ENCODE measurements around the gene GPHB5. TPM values are rescaled to one million over a fixed set of nuclear protein-coding genes. Genes with fewer than 3 reads are reported as not detected.
"Not testable (repeated sequence)": the region's sequence is repeated elsewhere in the genome, so short reads cannot be mapped to it uniquely, and the experiment has no call there.

GPHB5 gene
- total and polyA plus RNA-seq, 2 donors from 2014 or later = not detected

GRCh38 chr14:63282997-63283883, 35.5 kb downstream of the GPHB5 start:
- H3K4me3 ChIP-seq (ENCODE audit: low read length in 3 of 3) = no peak overlapping the region
- FAIRE-seq (no peak), DNase-seq (no peak)
- H3K27ac ChIP-seq (ENCODE audit: low read depth in 2 of 2, low read length in 2 of 2) = no peak overlapping the region
- no peaks in the 10 kb centered on the region for H3K27me3 ChIP-seq (ENCODE audit: control insufficient read depth, insufficient read depth, low read length)
- TF ChIP-seq, protein P1, sequence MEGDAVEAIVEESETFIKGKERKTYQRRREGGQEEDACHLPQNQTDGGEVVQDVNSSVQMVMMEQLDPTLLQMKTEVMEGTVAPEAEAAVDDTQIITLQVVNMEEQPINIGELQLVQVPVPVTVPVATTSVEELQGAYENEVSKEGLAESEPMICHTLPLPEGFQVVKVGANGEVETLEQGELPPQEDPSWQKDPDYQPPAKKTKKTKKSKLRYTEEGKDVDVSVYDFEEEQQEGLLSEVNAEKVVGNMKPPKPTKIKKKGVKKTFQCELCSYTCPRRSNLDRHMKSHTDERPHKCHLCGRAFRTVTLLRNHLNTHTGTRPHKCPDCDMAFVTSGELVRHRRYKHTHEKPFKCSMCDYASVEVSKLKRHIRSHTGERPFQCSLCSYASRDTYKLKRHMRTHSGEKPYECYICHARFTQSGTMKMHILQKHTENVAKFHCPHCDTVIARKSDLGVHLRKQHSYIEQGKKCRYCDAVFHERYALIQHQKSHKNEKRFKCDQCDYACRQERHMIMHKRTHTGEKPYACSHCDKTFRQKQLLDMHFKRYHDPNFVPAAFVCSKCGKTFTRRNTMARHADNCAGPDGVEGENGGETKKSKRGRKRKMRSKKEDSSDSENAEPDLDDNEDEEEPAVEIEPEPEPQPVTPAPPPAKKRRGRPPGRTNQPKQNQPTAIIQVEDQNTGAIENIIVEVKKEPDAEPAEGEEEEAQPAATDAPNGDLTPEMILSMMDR (IDR thresholded peaks at IDR 0.05; ENCODE audit: borderline replicate concordance, extremely low read depth, insufficient read depth) = no peak
- H3K4me1 ChIP-seq (ENCODE audit: control insufficient read depth in 2 of 3, insufficient read depth in 2 of 3, low read depth in 1 of 3, low read length in 3 of 3) = no peaks in the 10 kb centered on the region
- H3K9me3 ChIP-seq (ENCODE audit: control insufficient read depth in 2 of 3, insufficient read depth in 1 of 3, low read length in 3 of 3) = no peaks in the 10 kb centered on the region
- intact Hi-C loops (cut with DNase I) = no loop called here
- H3K36me3 ChIP-seq (ENCODE audit: control insufficient read depth in 2 of 3, insufficient read depth in 3 of 3, low read length in 3 of 3) = no peaks in the 10 kb centered on the region
- H3K9ac ChIP-seq (ENCODE audit: low read length in 3 of 3) = no peak overlapping the region

GRCh38 chr14:63279933-63280332, 38.8 kb downstream of the GPHB5 start:
- not testable (repeated sequence) for H3K4me3 ChIP-seq (ENCODE audit: low read length in 3 of 3); H3K9ac ChIP-seq (ENCODE audit: low read length in 3 of 3); H3K27me3 ChIP-seq (ENCODE audit: control insufficient read depth, insufficient read depth, low read length); DNase-seq; H3K9me3 ChIP-seq (ENCODE audit: control insufficient read depth in 2 of 3, insufficient read depth in 1 of 3, low read length in 3 of 3); H3K4me1 ChIP-seq (ENCODE audit: control insufficient read depth in 2 of 3, insufficient read depth in 2 of 3, low read depth in 1 of 3, low read length in 3 of 3); H3K36me3 ChIP-seq (ENCODE audit: control insufficient read depth in 2 of 3, insufficient read depth in 3 of 3, low read length in 3 of 3); H3K27ac ChIP-seq (ENCODE audit: low read depth in 2 of 2, low read length in 2 of 2); FAIRE-seq
- intact Hi-C loops (cut with DNase I) = loop anchor here (10.0 kb wide), 1 partner anchor 1115 kb away; no protein-coding TSS in a partner anchor

GRCh38 chr14:63277591-63278183, 41.0 kb downstream of the GPHB5 start:
- H3K36me3 ChIP-seq (ENCODE audit: control insufficient read depth in 2 of 3, insufficient read depth in 3 of 3, low read length in 3 of 3) = no peaks in the 10 kb centered on the region
- H3K9me3 ChIP-seq (ENCODE audit: control insufficient read depth in 2 of 3, insufficient read depth in 1 of 3, low read length in 3 of 3) = no peaks in the 10 kb centered on the region
- no peaks in the 10 kb centered on the region for H3K27me3 ChIP-seq (ENCODE audit: control insufficient read depth, insufficient read depth, low read length)
- FAIRE-seq (no peak), DNase-seq (no peak)
- intact Hi-C loops (cut with DNase I) = loop anchor here (10.0 kb wide), 1 partner anchor 1113 kb away; no protein-coding TSS in a partner anchor
- TF ChIP-seq, protein P1 (IDR thresholded peaks at IDR 0.05; ENCODE audit: borderline replicate concordance, extremely low read depth, insufficient read depth) = no peak
- no peaks in the 10 kb centered on the region for H3K4me1 ChIP-seq (ENCODE audit: control insufficient read depth in 2 of 3, insufficient read depth in 2 of 3, low read depth in 1 of 3, low read length in 3 of 3)
- no peak overlapping the region for H3K9ac ChIP-seq (ENCODE audit: low read length in 3 of 3)
- no peak overlapping the region for H3K4me3 ChIP-seq (ENCODE audit: low read length in 3 of 3)
- H3K27ac ChIP-seq (ENCODE audit: low read depth in 2 of 2, low read length in 2 of 2) = no peak overlapping the region

Measured in kidney (tissue), 14 donors.